Epidermal melanocyte (primary cell): Measurements from ENCODE around the gene DHRS7C.
"Not testable (repeated sequence)": the region's sequence is repeated elsewhere in the genome, so short reads cannot be mapped to it uniquely, and the experiment has no call there.

Source experiments
- DNase-seq: peaks from one replicate; pipeline ENCODE4 v3.0.0; 2011; ENCODE audit warnings: low spot score; ENCODE audit not compliant: insufficient read length

DHRS7C gene

GRCh38 chr17:9810100-9810949 is 18.9 kb upstream of the DHRS7C start:
- DNase-seq = no peak

- no peak for DNase-seq
Measured at GRCh38 chr17:9809409-9809808, 18.0 kb upstream of the DHRS7C start.

- no peak for DNase-seq
Measured at GRCh38 chr17:9806699-9807098, 15.3 kb upstream of the DHRS7C start.

- DNase-seq = no peak
Measured at GRCh38 chr17:9805769-9806168, 14.4 kb upstream of the DHRS7C start.

- no peak for DNase-seq
Measured at GRCh38 chr17:9802697-9803096, 11.3 kb upstream of the DHRS7C start.

- DNase-seq = no peak
Measured at GRCh38 chr17:9802294-9802693, 10.9 kb upstream of the DHRS7C start.

GRCh38 chr17:9801505-9801904 is 10.1 kb upstream of the DHRS7C start:
- DNase-seq = no peak

- no peak for DNase-seq
Measured at GRCh38 chr17:9798724-9799123, 7.3 kb upstream of the DHRS7C start.

- no peak for DNase-seq
Measured at GRCh38 chr17:9798008-9798407, 6.6 kb upstream of the DHRS7C start.

- DNase-seq = no peak
Measured at GRCh38 chr17:9792181-9792840, 919 bp upstream of the DHRS7C start.

- no peak for DNase-seq
Measured at GRCh38 chr17:9790316-9790715, 1.1 kb downstream of the DHRS7C start.

GRCh38 chr17:9788601-9789000 is 2.8 kb downstream of the DHRS7C start:
- DNase-seq = no peak

- DNase-seq = no peak
Measured at GRCh38 chr17:9784544-9784943, 6.8 kb downstream of the DHRS7C start.

- DNase-seq = not testable (repeated sequence)
Measured at GRCh38 chr17:9783465-9783864, 7.9 kb downstream of the DHRS7C start.

- no peak for DNase-seq
Measured at GRCh38 chr17:9783050-9783449, 8.3 kb downstream of the DHRS7C start.

GRCh38 chr17:9780552-9780951 is 10.8 kb downstream of the DHRS7C start:
- no peak for DNase-seq

- DNase-seq = no peak
Measured at GRCh38 chr17:9776911-9777310, 14.5 kb downstream of the DHRS7C start.

GRCh38 chr17:9772658-9773057 is 18.7 kb downstream of the DHRS7C start:
- no peak for DNase-seq

GRCh38 chr17:9771465-9771864 is 19.9 kb downstream of the DHRS7C start:
- no peak for DNase-seq

GRCh38 chr17:9769036-9769695 is 22.2 kb downstream of the DHRS7C start:
- DNase-seq = no peak

- no peak for DNase-seq
Measured at GRCh38 chr17:9768381-9768934, 22.9 kb downstream of the DHRS7C start.

- no peak for DNase-seq
Measured at GRCh38 chr17:9767432-9767991, 23.9 kb downstream of the DHRS7C start.
